CD4-positive, alpha-beta memory T cell (primary cell): ENCODE data around the gene PCSK2. TPM values are rescaled to one million over a fixed set of nuclear protein-coding genes. Genes with fewer than 3 reads are reported as not detected.

Source experiments
- CTCF ChIA-PET: fragments of 350-600 bp; sonication (Branson Sonifier 250); formaldehyde crosslinking; loops from one replicate; lab custom pipeline; 2021; ENCODE audit warnings: inconsistent platforms; ENCODE audit not compliant: partially characterized antibody; lab: Charles Lee
- POLR2A ChIA-PET: fragments of 350-600 bp; sonication (Branson Sonifier 250); formaldehyde crosslinking; loops from one replicate; lab custom pipeline; 2021; ENCODE audit not compliant: partially characterized antibody; lab: Charles Lee
- DNase-seq, 5 donors: peaks; one replicate each; pipeline versions ENCODE4 v3.0.0 to v3.0.0-alpha.2; 2020 to 2022; ENCODE audit warnings: mixed read lengths in 1 of 5
- H3K27ac ChIP-seq: one replicate; pipeline ENCODE4 v1.7.0; 2013; ENCODE audit warnings: low read depth, low read length
- H3K27me3 ChIP-seq: 2 replicates; pipeline ENCODE4 v1.7.0; 2013; ENCODE audit warnings: mild to moderate bottlenecking, low read length, moderate library complexity; ENCODE audit not compliant: insufficient read depth
- H3K36me3 ChIP-seq: 2 replicates; pipeline ENCODE4 v1.7.0; 2013; ENCODE audit warnings: mild to moderate bottlenecking, low read length, moderate library complexity; ENCODE audit not compliant: insufficient read depth
- H3K4me1 ChIP-seq: 2 replicates; pipeline ENCODE4 v1.7.0; 2013; ENCODE audit warnings: mild to moderate bottlenecking, low read length, moderate library complexity; ENCODE audit not compliant: insufficient read depth
- H3K4me3 ChIP-seq, 2 donors: one replicate each; pipeline ENCODE4 v1.7.0; 2013; ENCODE audit warnings: low read length in 2 of 2, mild to moderate bottlenecking in 1 of 2
- H3K9me3 ChIP-seq, 2 donors: one replicate each; pipeline ENCODE4 v1.7.0; 2013; ENCODE audit warnings: low read length in 2 of 2, control low read depth in 1 of 2; ENCODE audit not compliant: control insufficient read depth in 1 of 2
- H3K27ac Mint-ChIP-seq, 7 donors: one replicate each; pipeline ENCODE4 v1.8.0; 2020 to 2021; ENCODE audit warnings: mixed read lengths in 7 of 7, mild to moderate bottlenecking in 6 of 7, inconsistent platforms in 3 of 7, moderate library complexity in 3 of 7
- H3K27me3 Mint-ChIP-seq, 2 donors: one replicate each; pipeline ENCODE4 v1.8.0; 2020 to 2021; ENCODE audit warnings: mixed read lengths in 2 of 2
- H3K36me3 Mint-ChIP-seq, 2 donors: one replicate each; pipeline ENCODE4 v1.8.0; 2020 to 2021; ENCODE audit warnings: mixed read lengths in 2 of 2, inconsistent platforms in 1 of 2, mild to moderate bottlenecking in 1 of 2
- H3K4me1 Mint-ChIP-seq, 4 donors: one replicate each; pipeline ENCODE4 v1.8.0; 2020 to 2021; ENCODE audit warnings: mixed read lengths in 4 of 4, mild to moderate bottlenecking in 1 of 4
- H3K4me3 Mint-ChIP-seq, 8 donors: one replicate each; pipeline ENCODE4 v1.8.0; 2020 to 2021; ENCODE audit warnings: mixed read lengths in 8 of 8, mild to moderate bottlenecking in 7 of 8, moderate library complexity in 6 of 8, inconsistent platforms in 3 of 8
- H3K9me3 Mint-ChIP-seq, 8 donors: one replicate each; pipeline ENCODE4 v1.8.0; 2020 to 2021; ENCODE audit warnings: mixed read lengths in 8 of 8, mild to moderate bottlenecking in 5 of 8, inconsistent platforms in 3 of 8, moderate library complexity in 1 of 8
- intact Hi-C: fragments of 100-400 bp; cut with micrococcal nuclease; formaldehyde crosslinking; loops from one replicate; pipeline ENCODE4 v1.15.1; 2023
- polyA plus RNA-seq, 2 donors: library from polyadenylated mRNA; unstranded; fragments of 300-500 nt; fragmentation: Illumina TruSeq; gene quantifications; one replicate each; pipeline ENCODE4 v1.2.3, GENCODE V29; 2021
- total RNA-seq, 2 experiments: library from RNA; stranded (reverse); gene quantifications; one replicate each; pipeline ENCODE4 v1.2.3, GENCODE V29; 2021

PCSK2 gene
- total and polyA plus RNA-seq, 4 experiments from 2014 or later, result not detected

GRCh38 chr20:17471606-17472187 is 244.9 kb downstream of the PCSK2 start:
- Histone ChIP-seq H3K27me3 (no peaks in the 10 kb centered on the region), H3K9me3 (no peaks in the 10 kb centered on the region), H3K4me1 (no peaks in the 10 kb centered on the region), H3K36me3 (no peaks in the 10 kb centered on the region), H3K27ac (no peak overlapping the region), H3K4me3 (no peak overlapping the region)
- no peak for DNase-seq
- intact Hi-C loops, result no loop called here
- Mint-ChIP-seq H3K4me3 (no peak overlapping the region), H3K4me1 (no peaks in the 10 kb centered on the region), H3K36me3 (no peaks in the 10 kb centered on the region), H3K27me3 (peaks cover 0 to under 1% of the 10 kb centered on the region in 2 donors), H3K9me3 (peaks cover 0 to 5% (median 0%) of the 10 kb centered on the region in 8 donors), H3K27ac (no peak overlapping the region)
- ChIA-PET POLR2A (no interaction called here), CTCF (no interaction called here)

GRCh38 chr20:17473659-17474058 is 246.8 kb downstream of the PCSK2 start:
- ChIA-PET CTCF (no interaction called here), POLR2A (no interaction called here)
- intact Hi-C loops, result no loop called here
- Mint-ChIP-seq H3K9me3 (peaks cover 0 to 5% (median 0%) of the 10 kb centered on the region in 8 donors), H3K4me3 (no peak overlapping the region), H3K27me3 (peaks cover 0 to 1% of the 10 kb centered on the region in 2 donors), H3K27ac (no peak overlapping the region), H3K36me3 (no peaks in the 10 kb centered on the region), H3K4me1 (no peaks in the 10 kb centered on the region)
- no peaks in the 10 kb centered on the region for H3K4me1 ChIP-seq
- DNase-seq, result no peak
- H3K36me3 ChIP-seq, result no peaks in the 10 kb centered on the region
- H3K27ac ChIP-seq, result no peak overlapping the region
- no peak overlapping the region for H3K4me3 ChIP-seq
- H3K9me3 ChIP-seq, result no peaks in the 10 kb centered on the region
- no peaks in the 10 kb centered on the region for H3K27me3 ChIP-seq

- Mint-ChIP-seq H3K27me3 (peaks cover 6 to 16% of the 10 kb centered on the region in 2 donors), H3K4me1 (no peaks in the 10 kb centered on the region), H3K36me3 (no peaks in the 10 kb centered on the region), H3K9me3 (peaks cover 0 to 5% (median 0%) of the 10 kb centered on the region in 8 donors), H3K4me3 (peak overlapping the region in 1 of 8 donors; percentile 61), H3K27ac (no peak overlapping the region)
- H3K4me3 ChIP-seq, result no peak overlapping the region
- no peaks in the 10 kb centered on the region for H3K4me1 ChIP-seq
- intact Hi-C loops, result no loop called here
- H3K27ac ChIP-seq, result no peak overlapping the region
- ChIA-PET POLR2A (no interaction called here), CTCF (interaction anchor here (0.7 to 1.1 kb wide), 2 partner anchors 63 to 132 kb away, joined by 3 to 4 read pairs; no protein-coding TSS in a partner anchor)
- no peaks in the 10 kb centered on the region for H3K9me3 ChIP-seq
- no peaks in the 10 kb centered on the region for H3K36me3 ChIP-seq
- no peaks in the 10 kb centered on the region for H3K27me3 ChIP-seq
- DNase-seq, result no peak
Measured at GRCh38 chr20:17479063-17479657, 252.3 kb downstream of the PCSK2 start.

- no peaks in the 10 kb centered on the region for H3K4me1 Mint-ChIP-seq
- H3K9me3 ChIP-seq, result no peaks in the 10 kb centered on the region
Measured at GRCh38 chr20:17480696-17481095, 253.9 kb downstream of the PCSK2 start.

GRCh38 chr20:17481661-17482060 is 254.8 kb downstream of the PCSK2 start:
- intact Hi-C loops, result no loop called here
- Mint-ChIP-seq H3K36me3 (no peaks in the 10 kb centered on the region), H3K4me1 (no peaks in the 10 kb centered on the region), H3K27ac (no peak overlapping the region), H3K4me3 (no peak overlapping the region), H3K9me3 (peaks cover 0 to 4% (median 0%) of the 10 kb centered on the region in 8 donors), H3K27me3 (peaks cover 6 to 16% of the 10 kb centered on the region in 2 donors)
- Histone ChIP-seq H3K27ac (no peak overlapping the region), H3K4me1 (no peaks in the 10 kb centered on the region), H3K27me3 (no peaks in the 10 kb centered on the region), H3K36me3 (no peaks in the 10 kb centered on the region), H3K9me3 (no peaks in the 10 kb centered on the region), H3K4me3 (no peak overlapping the region)
- POLR2A ChIA-PET, result no interaction called here
- CTCF ChIA-PET, result no interaction called here
- DNase-seq, result no peak

More at GRCh38 chr20:17480696-17481095, 253.9 kb downstream of the PCSK2 start:
- Histone ChIP-seq H3K27ac (no peak overlapping the region), H3K4me3 (no peak overlapping the region), H3K27me3 (no peaks in the 10 kb centered on the region), H3K36me3 (no peaks in the 10 kb centered on the region), H3K4me1 (no peaks in the 10 kb centered on the region)
- no peaks in the 10 kb centered on the region for H3K36me3 Mint-ChIP-seq
- H3K27me3 Mint-ChIP-seq, result peaks cover 6 to 16% of the 10 kb centered on the region in 2 donors
- ChIA-PET POLR2A (interaction anchor here (0.6 kb wide), 1 partner anchor 807 kb away, joined by 3 read pairs; the partner anchor contains the start of gene ZNF133), CTCF (no interaction called here)
- DNase-seq, result no peak
- intact Hi-C loops, result no loop called here
- H3K9me3 Mint-ChIP-seq, result peaks cover 0 to 4% (median 0%) of the 10 kb centered on the region in 8 donors
- H3K27ac Mint-ChIP-seq, result no peak overlapping the region
- no peak overlapping the region for H3K4me3 Mint-ChIP-seq

- intact Hi-C loops, result no loop called here
- Histone ChIP-seq H3K27me3 (no peaks in the 10 kb centered on the region), H3K4me3 (no peak overlapping the region), H3K4me1 (no peaks in the 10 kb centered on the region), H3K9me3 (no peaks in the 10 kb centered on the region), H3K36me3 (no peaks in the 10 kb centered on the region), H3K27ac (no peak overlapping the region)
- no peaks in the 10 kb centered on the region for H3K4me1 Mint-ChIP-seq
- CTCF ChIA-PET, result no interaction called here
- H3K4me3 Mint-ChIP-seq, result no peak overlapping the region
- peaks cover 0 to 4% (median 0%) of the 10 kb centered on the region in 8 donors for H3K9me3 Mint-ChIP-seq
- no peak for DNase-seq
- POLR2A ChIA-PET, result no interaction called here
- H3K27ac Mint-ChIP-seq, result no peak overlapping the region
- H3K27me3 Mint-ChIP-seq, result peaks cover 4 to 16% of the 10 kb centered on the region in 2 donors
- no peaks in the 10 kb centered on the region for H3K36me3 Mint-ChIP-seq
Measured at GRCh38 chr20:17482536-17482935, 255.7 kb downstream of the PCSK2 start.

- Mint-ChIP-seq H3K4me3 (no peak overlapping the region), H3K36me3 (no peaks in the 10 kb centered on the region), H3K27ac (no peak overlapping the region), H3K4me1 (no peaks in the 10 kb centered on the region), H3K27me3 (peaks cover 4 to 16% of the 10 kb centered on the region in 2 donors), H3K9me3 (peaks cover 0 to 4% (median 0%) of the 10 kb centered on the region in 8 donors)
- H3K36me3 ChIP-seq, result no peaks in the 10 kb centered on the region
- no peak overlapping the region for H3K4me3 ChIP-seq
- H3K27me3 ChIP-seq, result no peaks in the 10 kb centered on the region
- ChIA-PET POLR2A (no interaction called here), CTCF (no interaction called here)
- no peak for DNase-seq
- H3K9me3 ChIP-seq, result no peaks in the 10 kb centered on the region
- H3K27ac ChIP-seq, result no peak overlapping the region
- intact Hi-C loops, result no loop called here
- no peaks in the 10 kb centered on the region for H3K4me1 ChIP-seq
Measured at GRCh38 chr20:17485017-17485416, 258.2 kb downstream of the PCSK2 start.
